DMS 273 (cell line): ENCODE measurements around the gene SMIM22.

Experiments
- DNase-seq: peaks from one replicate; lab custom pipeline; 2025; ENCODE audit not compliant: unreplicated experiment; lab: John Stamatoyannopoulos, UW

SMIM22 gene

GRCh38 chr16:4814542-4815173, 19.5 kb downstream of the SMIM22 start:
- DNase-seq: no peak

DNA sequence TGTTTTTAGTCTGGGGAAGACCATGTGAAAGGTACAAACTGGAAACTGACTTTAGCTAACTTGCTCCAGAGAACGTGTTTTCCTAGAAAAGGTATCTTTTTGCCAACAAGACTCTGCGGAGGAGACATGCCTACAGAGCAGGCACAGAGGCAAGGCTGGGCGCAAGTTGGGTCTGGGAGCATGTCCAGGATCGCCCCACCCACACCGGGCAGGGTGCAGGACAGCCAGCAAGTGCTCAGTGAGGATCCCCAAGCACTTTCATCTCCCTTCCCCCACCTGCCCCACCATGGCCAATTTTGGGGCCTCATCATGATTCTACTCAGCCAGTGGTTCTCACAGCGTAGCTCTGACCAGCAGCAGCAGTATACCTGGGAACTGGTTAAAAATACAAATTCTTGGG, 25.5 kb downstream of the SMIM22 start:
- DNase-seq: no peak

GRCh38 chr16:4825196-4825595, 30.0 kb downstream of the SMIM22 start:
- DNase-seq: no peak

- no peak for DNase-seq
Measured at GRCh38 chr16:4826526-4826925, 31.4 kb downstream of the SMIM22 start.

DNA sequence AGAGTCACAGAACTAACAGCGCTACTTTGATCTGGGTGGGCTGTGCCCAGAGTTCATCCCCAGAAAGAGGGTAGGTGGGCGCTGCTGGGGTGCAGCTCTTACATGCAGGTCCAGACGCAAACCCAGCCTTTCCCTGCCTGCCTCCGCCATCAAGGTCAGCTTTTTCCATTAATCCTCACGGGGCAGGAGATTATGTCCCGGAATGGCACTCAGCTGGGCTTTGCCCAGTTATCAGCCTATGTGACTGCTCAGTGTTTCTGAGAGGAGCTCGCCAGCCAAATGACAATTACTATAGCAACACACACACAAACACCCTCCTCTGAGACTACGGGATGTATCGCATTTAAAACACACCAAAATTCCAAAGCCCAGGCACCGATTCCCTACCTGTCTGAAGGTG, 31.8 kb downstream of the SMIM22 start:
- no peak for DNase-seq

- no peak for DNase-seq
Measured at GRCh38 chr16:4828567-4829321, 33.6 kb downstream of the SMIM22 start.

- DNase-seq: no peak
Measured at GRCh38 chr16:4830408-4830807, 35.2 kb downstream of the SMIM22 start.

DNA sequence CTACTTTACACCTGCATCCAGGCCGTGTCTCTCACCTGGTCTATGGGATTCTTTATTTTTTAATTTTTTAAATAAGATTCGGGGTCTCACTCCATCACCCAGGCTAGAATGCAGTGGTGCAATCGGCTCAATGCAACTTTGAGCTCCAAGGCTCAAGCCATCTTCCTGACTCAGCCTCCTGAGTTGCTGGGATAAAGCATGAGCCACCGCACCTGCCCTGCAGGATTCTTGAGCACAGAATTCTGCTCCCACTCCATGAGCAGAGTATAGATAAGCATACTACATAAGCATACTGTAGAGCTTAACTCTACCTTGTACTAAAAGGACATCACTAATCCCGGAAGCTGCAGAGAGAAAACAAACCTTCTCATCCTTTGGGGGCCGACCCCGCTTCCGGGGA, 36.4 kb downstream of the SMIM22 start:
- DNase-seq: no peak

DNA sequence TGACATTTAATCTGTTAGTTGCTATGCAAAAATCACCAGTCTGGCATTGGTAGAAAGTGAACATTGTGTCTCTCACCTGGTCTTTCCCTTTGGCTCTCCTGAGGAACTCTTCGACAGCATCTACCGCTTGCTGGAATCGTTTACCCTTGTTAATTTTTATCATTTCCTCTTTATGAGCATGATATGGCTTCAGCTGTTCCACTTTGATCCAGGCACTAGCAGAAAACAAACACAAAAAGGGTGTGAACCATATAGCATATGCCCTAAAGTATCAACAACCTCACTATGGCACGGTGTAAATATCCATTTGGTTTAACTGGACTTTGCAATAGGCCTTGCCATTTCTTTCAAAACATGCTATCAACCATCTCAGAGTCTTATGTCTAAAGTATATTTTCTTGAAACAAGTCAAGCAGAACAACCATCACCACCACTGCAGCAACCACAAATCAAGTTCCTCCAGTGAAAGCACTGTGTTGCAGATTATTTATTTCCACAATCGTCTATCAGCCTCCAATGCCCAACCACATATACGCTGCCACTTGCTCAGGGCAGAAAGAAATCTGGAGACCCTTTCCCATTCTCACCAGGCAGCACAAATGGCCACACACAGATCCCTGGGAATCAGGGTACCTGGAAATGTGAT, 37.7 kb downstream of the SMIM22 start:
- DNase-seq: no peak

DNA sequence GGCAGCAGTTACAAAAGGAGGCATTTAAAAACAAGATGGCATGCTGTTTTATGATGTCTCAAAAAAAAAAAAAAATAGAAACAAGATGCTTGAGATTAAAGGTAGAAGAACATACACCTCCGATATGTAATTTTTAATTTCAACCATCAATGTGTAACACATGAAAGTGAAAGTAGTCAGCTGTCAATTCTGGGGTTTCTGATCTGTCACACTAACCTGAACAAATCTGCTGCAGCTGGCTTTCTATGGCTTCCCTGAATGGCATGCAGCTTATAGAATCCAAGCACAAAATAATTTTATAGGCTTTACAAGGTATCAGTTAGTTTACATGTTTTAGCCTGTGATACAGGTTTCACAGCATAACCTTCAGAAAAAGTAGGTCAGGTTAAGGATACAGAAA, 38.4 kb downstream of the SMIM22 start:
- DNase-seq: no peak

DNA sequence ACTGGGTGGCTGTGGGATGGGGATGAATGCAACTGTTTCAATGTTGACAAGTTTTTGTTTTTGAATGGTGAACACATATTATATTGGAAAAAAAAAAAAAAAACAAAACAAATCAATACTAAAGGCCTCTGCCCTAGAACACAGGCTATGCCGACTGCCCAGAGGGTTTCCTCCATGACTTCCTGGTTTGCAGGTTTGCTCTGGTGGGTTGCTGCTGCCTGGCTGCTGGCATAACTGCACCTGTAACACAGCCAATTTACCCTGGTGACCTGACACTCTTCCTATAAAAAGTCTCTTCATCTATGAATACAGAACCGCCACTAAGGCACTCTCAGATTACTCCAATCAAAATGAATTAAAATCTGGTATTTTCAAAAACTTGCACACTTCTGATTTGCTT, 41.6 kb downstream of the SMIM22 start:
- no peak for DNase-seq

DNA sequence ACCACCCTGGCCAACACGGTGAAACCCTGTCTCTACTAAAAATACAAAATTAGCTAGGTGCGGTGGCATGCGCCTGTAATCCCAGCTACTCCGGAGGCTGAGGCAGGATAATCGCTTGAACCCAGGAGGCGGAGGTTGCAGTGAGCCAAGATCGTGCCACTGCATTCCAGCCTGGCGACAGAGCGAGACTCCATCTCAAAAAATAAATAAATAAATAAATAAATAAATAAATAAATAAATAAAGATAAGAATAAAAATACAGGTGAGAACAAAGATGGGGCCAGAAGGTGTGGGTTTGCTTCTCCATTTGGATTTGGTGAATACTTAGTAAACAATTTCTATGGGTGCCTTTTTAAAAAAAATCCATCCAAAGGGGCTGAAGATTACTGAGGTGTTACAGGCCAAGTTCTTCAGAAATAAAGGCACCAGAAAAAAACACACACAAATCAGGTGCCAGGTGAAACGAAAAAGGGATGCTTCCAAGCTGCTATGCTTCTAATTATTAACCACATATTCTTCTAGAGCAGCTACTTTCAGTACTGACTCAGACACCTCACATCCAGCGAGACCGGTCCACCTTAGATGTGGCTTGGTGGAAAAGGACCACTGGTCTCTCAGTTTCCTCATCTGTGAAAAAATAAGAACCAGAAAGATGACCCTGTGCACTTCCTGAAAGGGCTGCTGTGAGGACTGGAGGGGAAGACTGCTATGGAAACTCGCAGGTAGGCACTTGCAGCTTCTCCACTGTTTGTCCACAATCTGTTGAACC, 42.7 kb downstream of the SMIM22 start:
- no peak for DNase-seq

DNA sequence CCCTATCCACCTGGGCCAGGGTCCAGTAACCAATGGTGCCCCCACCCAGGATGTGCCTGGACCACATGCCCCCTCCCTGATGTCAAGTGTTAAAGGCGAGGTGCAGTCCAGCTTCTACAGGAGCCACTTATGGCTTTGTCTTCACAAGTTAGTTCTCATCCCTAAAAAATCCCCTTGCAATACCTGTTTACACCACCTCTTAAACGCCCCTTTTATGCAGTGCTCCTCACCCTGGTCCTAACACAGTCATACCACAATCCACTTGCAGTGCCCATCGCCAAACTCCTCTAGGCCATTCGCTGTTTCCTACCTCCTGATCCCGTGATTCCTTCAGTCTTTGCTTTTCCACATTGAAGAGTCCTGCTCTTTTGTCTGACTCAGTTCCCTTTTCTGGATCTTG, 44.8 kb downstream of the SMIM22 start:
- no peak for DNase-seq

- no peak for DNase-seq
Measured at GRCh38 chr16:4840984-4841383, 45.8 kb downstream of the SMIM22 start.
